ENCODE data around the gene LIM2.

GRCh38 chr19:51399231-51399630 lies 11.5 kb upstream of the LIM2 start:
- no peak for TF ChIP-seq CTCF (IDR thresholded peaks at IDR 0.05)
- no peak for TF ChIP-seq POLR2A (IDR thresholded peaks at IDR 0.05)
